RCC 7860 (cell line): ENCODE measurements around the gene DPYSL3.
"Not testable (repeated sequence)": the region's sequence is repeated elsewhere in the genome, so short reads cannot be mapped to it uniquely, and the experiment has no call there.

Experiments
- DNase-seq: peaks from one replicate; pipeline ENCODE4 v3.0.0-alpha.2; 2015; ENCODE audit warnings: low spot score
- FAIRE-seq: peaks from 2 replicates; lab custom pipeline; 2012; peaks lifted over from hg19 to GRCh38; lab: Jason Lieb, UNC

The DPYSL3 gene

GRCh38 chr5:147384346-147385193 is 125.3 kb downstream of the DPYSL3 start:
- DNase-seq, result no peak
- FAIRE-seq, result no peak

- DNase-seq, result no peak
Measured at GRCh38 chr5:147382776-147383175, 127.1 kb downstream of the DPYSL3 start.

GRCh38 chr5:147381555-147381954 is 128.3 kb downstream of the DPYSL3 start:
- DNase-seq (no peak), FAIRE-seq (no peak)

More at GRCh38 chr5:147382776-147383175, 127.1 kb downstream of the DPYSL3 start:
- no peak for FAIRE-seq

- FAIRE-seq, result no peak
- no peak for DNase-seq
Measured at GRCh38 chr5:147377682-147378081, 132.2 kb downstream of the DPYSL3 start.

GRCh38 chr5:147375151-147375550 is 134.7 kb downstream of the DPYSL3 start:
- FAIRE-seq (no peak), DNase-seq (no peak)

- no peak for DNase-seq
- FAIRE-seq, result no peak
Measured at GRCh38 chr5:147373328-147373727, 136.5 kb downstream of the DPYSL3 start.

- no peak for FAIRE-seq
- DNase-seq, result no peak
Measured at GRCh38 chr5:147372191-147372590, 137.7 kb downstream of the DPYSL3 start.

- FAIRE-seq (no peak), DNase-seq (no peak)
Measured at GRCh38 chr5:147371290-147371689, 138.6 kb downstream of the DPYSL3 start.

- peak; percentile 56 for FAIRE-seq
- DNase-seq, result peak; percentile 45
Measured at GRCh38 chr5:147369742-147370374, 140.0 kb downstream of the DPYSL3 start.

- FAIRE-seq, DNase-seq: not testable (repeated sequence)
Measured at GRCh38 chr5:147367381-147367780, 142.5 kb downstream of the DPYSL3 start.

GRCh38 chr5:147361441-147362175 is 148.3 kb downstream of the DPYSL3 start:
- DNase-seq (no peak), FAIRE-seq (no peak)

GRCh38 chr5:147360816-147361215 is 149.1 kb downstream of the DPYSL3 start:
- DNase-seq (no peak), FAIRE-seq (no peak)

- DNase-seq (no peak), FAIRE-seq (no peak)
Measured at GRCh38 chr5:147359581-147359980, 150.3 kb downstream of the DPYSL3 start.

- FAIRE-seq (no peak), DNase-seq (no peak)
Measured at GRCh38 chr5:147359101-147359500, 150.8 kb downstream of the DPYSL3 start.

- FAIRE-seq (no peak), DNase-seq (no peak)
Measured at GRCh38 chr5:147349241-147349640, 160.6 kb downstream of the DPYSL3 start.

GRCh38 chr5:147348451-147348850 is 161.4 kb downstream of the DPYSL3 start:
- no peak for FAIRE-seq
- no peak for DNase-seq

- no peak for FAIRE-seq
- DNase-seq, result no peak
Measured at GRCh38 chr5:147348046-147348445, 161.8 kb downstream of the DPYSL3 start.

GRCh38 chr5:147346006-147346561 is 163.8 kb downstream of the DPYSL3 start:
- FAIRE-seq (no peak), DNase-seq (no peak)

- DNase-seq, result no peak
Measured at GRCh38 chr5:147344861-147345260, 165.0 kb downstream of the DPYSL3 start.

GRCh38 chr5:147341345-147341744 is 168.5 kb downstream of the DPYSL3 start:
- no peak for FAIRE-seq
- DNase-seq, result no peak

More at GRCh38 chr5:147344861-147345260, 165.0 kb downstream of the DPYSL3 start:
- FAIRE-seq, result no peak

- FAIRE-seq, result no peak
Measured at GRCh38 chr5:147340941-147341340, 168.9 kb downstream of the DPYSL3 start.

More at GRCh38 chr5:147340941-147341340, 168.9 kb downstream of the DPYSL3 start:
- DNase-seq, result no peak
